Bronchial epithelial cell (primary cell): ENCODE measurements around the gene LSM10. TPM values are rescaled to one million over a fixed set of nuclear protein-coding genes. Genes with fewer than 3 reads are reported as not detected.

Experiments
- DNase-seq: peaks from one replicate; pipeline ENCODE4 v3.0.0-alpha.2; 2010; ENCODE audit warnings: low read depth
- FAIRE-seq: peaks from 2 replicates; lab custom pipeline; 2011; peaks lifted over from hg19 to GRCh38; lab: Jason Lieb, UNC
- H3K27me3 ChIP-seq: 2 replicates; pipeline ENCODE4 v1.5.1; 2011; ENCODE audit warnings: low read length; ENCODE audit not compliant: control insufficient read depth, insufficient read depth
- H3K36me3 ChIP-seq: 2 replicates; pipeline ENCODE4 v1.5.1; 2011; ENCODE audit warnings: low read length; ENCODE audit not compliant: control insufficient read depth, insufficient read depth
- H3K4me3 ChIP-seq: 2 replicates; pipeline ENCODE4 v1.5.1; 2011; ENCODE audit warnings: mild to moderate bottlenecking, low read depth, low read length, control low read depth
- CTCF ChIP-seq: IDR thresholded peaks from 2 replicates; pipeline ENCODE4 v1.5.1; 2011; ENCODE audit warnings: mild to moderate bottlenecking, moderate library complexity, low read length, control low read depth, inconsistent platforms; ENCODE audit not compliant: insufficient read depth, severe bottlenecking
- total RNA-seq: library from RNA; depleted of rRNA; stranded (reverse); fragments of >200 nt; gene quantifications from 2 replicates; pipeline ENCODE4 v1.2.1, GENCODE V29; 2014

LSM10 gene
- total RNA-seq, 1 donor from 2014 or later, result 7.6 TPM

GRCh38 chr1:36419140-36419539 is 21.4 kb upstream of the LSM10 start:
- TF ChIP-seq CTCF, result no peak
- Histone ChIP-seq H3K36me3 (no peaks in the 10 kb centered on the region), H3K4me3 (no peak overlapping the region), H3K27me3 (no peaks in the 10 kb centered on the region)
- no peak for FAIRE-seq
- no peak for DNase-seq

- FAIRE-seq, result no peak
- TF ChIP-seq CTCF, result no peak
- H3K4me3 ChIP-seq, result no peak overlapping the region
- no peaks in the 10 kb centered on the region for H3K27me3 ChIP-seq
- H3K36me3 ChIP-seq, result no peaks in the 10 kb centered on the region
- DNase-seq, result no peak
These were observed 20.2 kb upstream of the LSM10 start for GRCh38 chr1:36417931-36418330.

- no peak for TF ChIP-seq CTCF
- no peaks in the 10 kb centered on the region for H3K27me3 ChIP-seq
- no peak overlapping the region for H3K4me3 ChIP-seq
- no peaks in the 10 kb centered on the region for H3K36me3 ChIP-seq
- DNase-seq (no peak), FAIRE-seq (no peak)
These were observed 18.1 kb upstream of the LSM10 start for GRCh38 chr1:36415661-36416326.

GRCh38 chr1:36414384-36414783 is 16.7 kb upstream of the LSM10 start:
- no peak for TF ChIP-seq CTCF
- FAIRE-seq, result no peak
- H3K4me3 ChIP-seq, result no peak overlapping the region
- no peak for DNase-seq
- H3K27me3 ChIP-seq, result no peaks in the 10 kb centered on the region
- H3K36me3 ChIP-seq, result no peaks in the 10 kb centered on the region

- no peak for FAIRE-seq
- H3K27me3 ChIP-seq, result no peaks in the 10 kb centered on the region
- H3K4me3 ChIP-seq, result no peak overlapping the region
- peak; percentile 54 for DNase-seq
- TF ChIP-seq CTCF, result no peak
- H3K36me3 ChIP-seq, result no peaks in the 10 kb centered on the region
These were observed 14.3 kb upstream of the LSM10 start for GRCh38 chr1:36411674-36412648.
